IPS-15b (cell line): ENCODE measurements around the gene SRPK1.

Experiments used
- H3K27me3 ChIP-seq: one replicate; pipeline ENCODE4 v1.6.1; 2013; ENCODE audit warnings: low read length; ENCODE audit not compliant: control insufficient read depth, insufficient read depth
- H3K36me3 ChIP-seq: one replicate; pipeline ENCODE4 v1.6.1; 2013; ENCODE audit warnings: low read length; ENCODE audit not compliant: control insufficient read depth, insufficient read depth
- H3K4me1 ChIP-seq: one replicate; pipeline ENCODE4 v1.6.1; 2013; ENCODE audit warnings: mild to moderate bottlenecking, low read length; ENCODE audit not compliant: control insufficient read depth, insufficient read depth
- H3K4me3 ChIP-seq: one replicate; pipeline ENCODE4 v1.5.1; 2013; ENCODE audit warnings: low read depth, low read length
- H3K9ac ChIP-seq: one replicate; pipeline ENCODE4 v1.6.1; 2013; ENCODE audit warnings: low read depth, mild to moderate bottlenecking, low read length
- H3K9me3 ChIP-seq: one replicate; pipeline ENCODE4 v1.6.1; 2013; ENCODE audit warnings: mild to moderate bottlenecking, low read length; ENCODE audit not compliant: control insufficient read depth, insufficient read depth

Gene SRPK1

DNA sequence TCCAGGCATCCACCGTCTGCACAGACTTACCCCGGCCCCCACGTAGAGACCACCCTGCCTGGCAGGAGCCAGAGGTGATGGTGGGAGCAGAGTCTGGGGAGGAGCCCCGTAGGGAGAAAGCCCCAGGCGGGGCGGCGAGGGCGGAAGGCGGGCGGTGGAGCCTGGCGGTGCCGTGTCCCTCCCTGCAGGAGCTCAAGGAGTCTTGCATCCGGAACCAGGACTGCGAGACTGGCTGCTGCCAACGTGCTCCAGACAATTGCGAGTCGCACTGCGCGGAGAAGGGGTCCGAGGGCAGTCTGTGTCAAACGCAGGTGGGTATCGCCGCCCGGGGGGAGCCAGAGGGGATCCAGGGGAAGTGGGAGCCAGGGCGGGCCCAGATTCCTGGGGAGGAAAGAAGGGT is 134.1 kb downstream of the SRPK1 start:
- Histone ChIP-seq H3K9me3 (no peaks in the 10 kb centered on the region), H3K36me3 (no peaks in the 10 kb centered on the region), H3K9ac (no peak overlapping the region), H3K4me3 (no peak overlapping the region), H3K4me1 (no peaks in the 10 kb centered on the region), H3K27me3 (peaks cover 5% of the 10 kb centered on the region)

- H3K9ac ChIP-seq, result no peak overlapping the region
- H3K27me3 ChIP-seq, result peaks cover 5% of the 10 kb centered on the region
- H3K4me3 ChIP-seq, result no peak overlapping the region
- no peaks in the 10 kb centered on the region for H3K36me3 ChIP-seq
- no peaks in the 10 kb centered on the region for H3K4me1 ChIP-seq
- no peaks in the 10 kb centered on the region for H3K9me3 ChIP-seq
Measured at GRCh38 chr6:35786272-35786671, 134.6 kb downstream of the SRPK1 start.

- H3K27me3 ChIP-seq, result peaks cover 5% of the 10 kb centered on the region
- no peaks in the 10 kb centered on the region for H3K36me3 ChIP-seq
- H3K9ac ChIP-seq, result no peak overlapping the region
- no peaks in the 10 kb centered on the region for H3K9me3 ChIP-seq
- H3K4me1 ChIP-seq, result no peaks in the 10 kb centered on the region
- no peak overlapping the region for H3K4me3 ChIP-seq
Measured at GRCh38 chr6:35784200-35784599, 136.7 kb downstream of the SRPK1 start.
